K562 (cell line): Measurements from ENCODE around the gene SYS1. TPM values are rescaled to one million over a fixed set of nuclear protein-coding genes. Genes with fewer than 3 reads are reported as not detected.

Experiments
- BCL6 ChIP-seq: fragments of 250-450 bp; sonication (Bioruptor Pico); IDR thresholded peaks from 2 replicates; pipeline ENCODE4 v1.4.0; 2020
- CEBPB ChIP-seq: fragments of 450-650 bp; IDR thresholded peaks from 2 replicates; pipeline ENCODE4 v1.6.1; 2016; ENCODE audit warnings: missing genetic modification characterization, missing compliant biosample characterization
- EGR1 ChIP-seq: fragments of 450-650 bp; conservative IDR thresholded peaks from 2 replicates; pipeline ENCODE4 v1.6.1; 2017; ENCODE audit warnings: mild to moderate bottlenecking
- EP300 ChIP-seq: IDR thresholded peaks from 2 replicates; pipeline ENCODE4 v1.6.1; 2012; ENCODE audit warnings: low read length, improper control_type of control experiment
- ESRRA ChIP-seq: fragments of 450-650 bp; IDR thresholded peaks from 2 replicates; pipeline ENCODE4 v1.6.1; 2014; ENCODE audit warnings: low read depth, mild to moderate bottlenecking, moderate library complexity, borderline replicate concordance
- HDAC2 ChIP-seq: fragments of 450-650 bp; IDR thresholded peaks from 2 replicates; pipeline ENCODE4 v1.6.1; 2016; ENCODE audit warnings: mild to moderate bottlenecking
- HNRNPUL1 ChIP-seq: fragments of 200-400 bp; formaldehyde crosslinking; IDR thresholded peaks from 2 replicates; pipeline ENCODE4 v1.6.1; 2017; ENCODE audit warnings: low read length
- MCM5 ChIP-seq: fragments of 450-650 bp; IDR thresholded peaks from 2 replicates; pipeline ENCODE4 v1.6.1; 2016; ENCODE audit warnings: low read depth
- POLR2A ChIP-seq: fragments of 450-650 bp; conservative IDR thresholded peaks from 2 replicates; pipeline ENCODE4 v1.6.1; 2016
- SAFB2 ChIP-seq: fragments of 200-400 bp; formaldehyde crosslinking; IDR thresholded peaks from 2 replicates; pipeline ENCODE4 v1.6.1; 2018; ENCODE audit warnings: borderline replicate concordance, low read length, low read depth, moderate library complexity; ENCODE audit not compliant: severe bottlenecking
- SMARCA4 ChIP-seq: fragments of 450-650 bp; IDR thresholded peaks from 2 replicates; pipeline ENCODE4 v1.6.1; 2016
- YY1 ChIP-seq, 3 experiments: IDR thresholded peaks; 2 replicates each; pipeline ENCODE4 v1.6.1; 2011; ENCODE audit warnings: low read length in 2 of 3, mild to moderate bottlenecking in 2 of 3, moderate library complexity in 2 of 3, borderline replicate concordance in 1 of 3, control low read depth in 1 of 3, low read depth in 1 of 3; ENCODE audit not compliant: insufficient read depth in 3 of 3, insufficient replicate concordance in 2 of 3, control insufficient read depth in 1 of 3, insufficient read length in 1 of 3; ENCODE audit errors: extremely low read depth in 1 of 3
- ZBTB7A ChIP-seq: IDR thresholded peaks from 2 replicates; pipeline ENCODE4 v1.6.1; 2011; ENCODE audit warnings: low read depth, mild to moderate bottlenecking, low read length, moderate library complexity, borderline replicate concordance; ENCODE audit not compliant: control insufficient read depth
- ZNF766 ChIP-seq: fragments of 200-800 bp; sonication (Bioruptor generic); conservative IDR thresholded peaks from 2 replicates; pipeline ENCODE4 v1.6.1; 2016; ENCODE audit warnings: missing genetic modification characterization, missing compliant biosample characterization
- polyA plus RNA-seq, 8 experiments: library from polyadenylated mRNA; depleted of rRNA in 4 of 8; stranded (reverse) in 5 of 8; unstranded in 3 of 8; fragments of >200 nt; fragmentation: Nextera tagmentation in 2 of 8; fragmentation: Illumina TruSeq in 1 of 8; extraction: Ambion mirVana in 2 of 8; extraction: Trizol in 1 of 8; gene quantifications; 2 replicates each; pipeline versions ENCODE4 v1.2.1 to v1.2.3, GENCODE V29; 2011 to 2014; ENCODE audit warnings: inconsistent platforms in 1 of 8, missing spikeins in 1 of 8
- total RNA-seq, 7 experiments: library from RNA; depleted of rRNA in 6 of 7; stranded (reverse); fragments of >200 nt in 6 of 7; fragmentation: Illumina TruSeq in 2 of 7; extraction: Trizol in 2 of 7; gene quantifications; 2 replicates each; pipeline versions ENCODE4 v1.2.1 to v1.2.3, GENCODE V29; 2011 to 2021; ENCODE audit warnings: low replicate concordance in 1 of 7
- TF ChIP-seq, protein P1 (sequence below): fragments of 450-650 bp; IDR thresholded peaks from 2 replicates; pipeline ENCODE4 v1.6.1; 2018; ENCODE audit not compliant: partially characterized antibody
- TF ChIP-seq, protein P2 (sequence below): fragments of 450-650 bp; formaldehyde crosslinking; conservative IDR thresholded peaks from 2 replicates; pipeline ENCODE4 v1.4.0; 2022; ENCODE audit warnings: mild to moderate bottlenecking, missing genetic modification characterization
- TF ChIP-seq, protein P3 (sequence below): IDR thresholded peaks from 2 replicates; pipeline ENCODE4 v1.6.1; 2012; ENCODE audit warnings: low read depth, low read length, improper control_type of control experiment, borderline replicate concordance
- TF ChIP-seq, protein P4 (sequence below), 2 experiments: IDR thresholded peaks; 2 replicates each; pipeline ENCODE4 v1.6.1; 2011; ENCODE audit warnings: borderline replicate concordance in 1 of 2, control low read depth in 1 of 2, low read depth in 1 of 2, low read length in 1 of 2, mild to moderate bottlenecking in 1 of 2, mixed read lengths in 1 of 2, moderate library complexity in 1 of 2; ENCODE audit not compliant: insufficient read depth in 1 of 2, insufficient read length in 1 of 2, poor library complexity in 1 of 2, severe bottlenecking in 1 of 2; ENCODE audit errors: extremely low read depth in 1 of 2

Gene SYS1
- total and polyA plus RNA-seq, 9 of the 15 experiments (the other 6 are each of a cell fraction or from before 2014, with no cell fraction given): 11.1 to 25.2 (median 17.5) TPM

DNA sequence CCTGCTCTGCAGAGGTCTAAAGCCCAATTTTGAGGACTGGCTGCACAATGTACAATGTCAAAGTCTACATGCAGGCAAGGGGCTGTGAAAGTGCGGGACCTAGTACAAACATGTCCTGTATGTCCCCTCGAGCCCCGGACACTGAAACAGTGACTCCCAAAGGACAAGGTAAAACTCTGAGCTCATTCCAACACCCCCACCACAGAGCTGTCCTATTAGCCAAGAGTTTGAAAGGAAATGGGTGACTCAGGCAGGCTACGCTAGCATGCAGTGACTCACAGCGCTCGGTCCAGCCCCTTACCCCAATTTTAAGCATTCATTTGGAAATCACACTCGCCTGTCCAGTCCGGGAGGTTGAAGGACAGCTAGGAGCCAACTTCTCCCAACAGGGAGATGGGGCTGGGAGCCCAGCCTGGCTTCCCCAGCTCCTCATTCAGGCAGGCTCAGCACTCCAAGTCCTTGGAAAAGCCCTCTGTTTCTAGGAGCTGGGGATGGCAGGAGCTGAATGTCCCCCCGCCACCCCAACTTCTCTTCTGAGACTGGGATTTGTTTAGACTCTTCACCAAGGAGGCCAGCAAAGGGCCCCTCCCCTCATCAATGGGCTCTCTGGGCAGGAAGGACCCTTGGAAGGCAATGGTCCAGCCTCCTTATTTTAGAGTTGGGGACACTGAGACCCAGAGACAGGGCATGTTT lies 18.6 kb upstream of the SYS1 start (continued):
- TF ChIP-seq BCL6 (no peak), ESRRA (0 out of 2 replicates have a peak, but pooled peaks have one; percentile 24), HDAC2 (peak; percentile 16; the same call in 1 of the 2 replicates), YY1 (IDR thresholded peaks at IDR 0.05; ENCODE audit: borderline replicate concordance in 1 of 3, control insufficient read depth in 1 of 3, extremely low read depth in 1 of 3, insufficient read depth in 3 of 3, insufficient read length in 1 of 3, insufficient replicate concordance in 2 of 3, low read depth in 1 of 3, low read length in 2 of 3) (peak in 1 of 3 experiments; percentile 17), ZBTB7A (peak; percentile 82), EGR1 (peak; percentile 53), ZNF766 (CRISPR knock-in tag) (no peak), CEBPB (peak; percentile 56), SMARCA4 (peak; percentile 69), SAFB2 (no peak), MCM5 (no peak), HNRNPUL1 (no peak), POLR2A (peak; percentile 40; the same call in 1 of the 2 replicates), EP300 (peak; percentile 63; the same call in 1 of the 2 replicates)
- TF ChIP-seq, protein P1, sequence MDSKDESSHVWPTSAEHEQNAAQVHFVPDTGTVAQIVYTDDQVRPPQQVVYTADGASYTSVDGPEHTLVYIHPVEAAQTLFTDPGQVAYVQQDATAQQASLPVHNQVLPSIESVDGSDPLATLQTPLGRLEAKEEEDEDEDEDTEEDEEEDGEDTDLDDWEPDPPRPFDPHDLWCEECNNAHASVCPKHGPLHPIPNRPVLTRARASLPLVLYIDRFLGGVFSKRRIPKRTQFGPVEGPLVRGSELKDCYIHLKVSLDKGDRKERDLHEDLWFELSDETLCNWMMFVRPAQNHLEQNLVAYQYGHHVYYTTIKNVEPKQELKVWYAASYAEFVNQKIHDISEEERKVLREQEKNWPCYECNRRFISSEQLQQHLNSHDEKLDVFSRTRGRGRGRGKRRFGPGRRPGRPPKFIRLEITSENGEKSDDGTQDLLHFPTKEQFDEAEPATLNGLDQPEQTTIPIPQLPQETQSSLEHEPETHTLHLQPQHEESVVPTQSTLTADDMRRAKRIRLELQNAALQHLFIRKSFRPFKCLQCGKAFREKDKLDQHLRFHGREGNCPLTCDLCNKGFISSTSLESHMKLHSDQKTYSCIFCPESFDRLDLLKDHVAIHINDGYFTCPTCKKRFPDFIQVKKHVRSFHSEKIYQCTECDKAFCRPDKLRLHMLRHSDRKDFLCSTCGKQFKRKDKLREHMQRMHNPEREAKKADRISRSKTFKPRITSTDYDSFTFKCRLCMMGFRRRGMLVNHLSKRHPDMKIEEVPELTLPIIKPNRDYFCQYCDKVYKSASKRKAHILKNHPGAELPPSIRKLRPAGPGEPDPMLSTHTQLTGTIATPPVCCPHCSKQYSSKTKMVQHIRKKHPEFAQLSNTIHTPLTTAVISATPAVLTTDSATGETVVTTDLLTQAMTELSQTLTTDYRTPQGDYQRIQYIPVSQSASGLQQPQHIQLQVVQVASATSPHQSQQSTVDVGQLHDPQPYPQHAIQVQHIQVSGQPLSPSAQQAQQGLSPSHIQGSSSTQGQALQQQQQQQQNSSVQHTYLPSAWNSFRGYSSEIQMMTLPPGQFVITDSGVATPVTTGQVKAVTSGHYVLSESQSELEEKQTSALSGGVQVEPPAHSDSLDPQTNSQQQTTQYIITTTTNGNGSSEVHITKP: peak; percentile 6
- TF ChIP-seq, protein P2, sequence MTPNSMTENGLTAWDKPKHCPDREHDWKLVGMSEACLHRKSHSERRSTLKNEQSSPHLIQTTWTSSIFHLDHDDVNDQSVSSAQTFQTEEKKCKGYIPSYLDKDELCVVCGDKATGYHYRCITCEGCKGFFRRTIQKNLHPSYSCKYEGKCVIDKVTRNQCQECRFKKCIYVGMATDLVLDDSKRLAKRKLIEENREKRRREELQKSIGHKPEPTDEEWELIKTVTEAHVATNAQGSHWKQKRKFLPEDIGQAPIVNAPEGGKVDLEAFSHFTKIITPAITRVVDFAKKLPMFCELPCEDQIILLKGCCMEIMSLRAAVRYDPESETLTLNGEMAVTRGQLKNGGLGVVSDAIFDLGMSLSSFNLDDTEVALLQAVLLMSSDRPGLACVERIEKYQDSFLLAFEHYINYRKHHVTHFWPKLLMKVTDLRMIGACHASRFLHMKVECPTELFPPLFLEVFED: no peak
- TF ChIP-seq, protein P3, sequence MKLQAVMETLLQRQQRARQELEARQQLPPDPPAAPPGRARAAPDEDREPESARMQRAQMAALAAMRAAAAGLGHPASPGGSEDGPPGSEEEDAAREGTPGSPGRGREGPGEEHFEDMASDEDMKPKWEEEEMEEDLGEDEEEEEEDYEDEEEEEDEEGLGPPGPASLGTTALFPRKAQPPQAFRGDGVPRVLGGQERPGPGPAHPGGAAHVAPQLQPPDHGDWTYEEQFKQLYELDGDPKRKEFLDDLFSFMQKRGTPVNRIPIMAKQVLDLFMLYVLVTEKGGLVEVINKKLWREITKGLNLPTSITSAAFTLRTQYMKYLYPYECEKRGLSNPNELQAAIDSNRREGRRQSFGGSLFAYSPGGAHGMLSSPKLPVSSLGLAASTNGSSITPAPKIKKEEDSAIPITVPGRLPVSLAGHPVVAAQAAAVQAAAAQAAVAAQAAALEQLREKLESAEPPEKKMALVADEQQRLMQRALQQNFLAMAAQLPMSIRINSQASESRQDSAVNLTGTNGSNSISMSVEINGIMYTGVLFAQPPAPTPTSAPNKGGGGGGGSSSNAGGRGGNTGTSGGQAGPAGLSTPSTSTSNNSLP: no peak
- TF ChIP-seq, protein P4, sequence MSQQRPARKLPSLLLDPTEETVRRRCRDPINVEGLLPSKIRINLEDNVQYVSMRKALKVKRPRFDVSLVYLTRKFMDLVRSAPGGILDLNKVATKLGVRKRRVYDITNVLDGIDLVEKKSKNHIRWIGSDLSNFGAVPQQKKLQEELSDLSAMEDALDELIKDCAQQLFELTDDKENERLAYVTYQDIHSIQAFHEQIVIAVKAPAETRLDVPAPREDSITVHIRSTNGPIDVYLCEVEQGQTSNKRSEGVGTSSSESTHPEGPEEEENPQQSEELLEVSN (IDR thresholded peaks at IDR 0.05; ENCODE audit: borderline replicate concordance in 1 of 2, extremely low read depth in 1 of 2, insufficient read depth in 1 of 2, insufficient read length in 1 of 2, low read depth in 1 of 2, low read length in 1 of 2, poor library complexity in 1 of 2, severe bottlenecking in 1 of 2): no peak
